Naive thymus-derived CD4-positive, alpha-beta T cell (primary cell): ENCODE data around the gene TRIM40. TPM values are rescaled to one million over a fixed set of nuclear protein-coding genes. Genes with fewer than 3 reads are reported as not detected.

Experiments
- ATAC-seq: fragments of 150-1000 bp; cut with Tn5 transposase; 2 replicates; pipeline ENCODE4 v1.10.0; 2021; ENCODE audit warnings: mild to moderate bottlenecking, moderate library complexity
- CTCF ChIA-PET: fragments of 350-600 bp; sonication (Branson Sonifier 250); formaldehyde crosslinking; loops from one replicate; lab custom pipeline; 2021; ENCODE audit warnings: antibody characterized with exemption; lab: Charles Lee
- POLR2A ChIA-PET: fragments of 350-600 bp; sonication (Branson Sonifier 250); formaldehyde crosslinking; loops from one replicate; lab custom pipeline; 2021; ENCODE audit warnings: antibody characterized with exemption, inconsistent platforms; lab: Charles Lee
- DNase-seq, 9 donors: peaks; one replicate each; pipeline versions ENCODE4 v3.0.0 to v3.0.0-alpha.2; 2020 to 2022; ENCODE audit warnings: mixed read lengths in 1 of 9
- H3K27ac ChIP-seq: one replicate; pipeline ENCODE4 v1.7.0; 2013; ENCODE audit warnings: mild to moderate bottlenecking, low read depth, low read length, moderate library complexity
- H3K27me3 ChIP-seq, 2 donors: one replicate each; pipeline ENCODE4 v1.7.0; 2013; ENCODE audit warnings: low read length in 2 of 2, mild to moderate bottlenecking in 2 of 2, moderate library complexity in 2 of 2; ENCODE audit not compliant: control insufficient read depth in 2 of 2, insufficient read depth in 2 of 2
- H3K36me3 ChIP-seq, 3 experiments: 1 replicate in 2 of 3; 2 replicates in 1 of 3; pipeline ENCODE4 v1.7.0; 2013; ENCODE audit warnings: low read length in 3 of 3, mild to moderate bottlenecking in 3 of 3, moderate library complexity in 1 of 3; ENCODE audit not compliant: insufficient read depth in 3 of 3, control insufficient read depth in 2 of 3
- H3K4me1 ChIP-seq, 2 donors: one replicate each; pipeline ENCODE4 v1.7.0; 2013; ENCODE audit warnings: low read length in 2 of 2, mild to moderate bottlenecking in 2 of 2, moderate library complexity in 1 of 2; ENCODE audit not compliant: control insufficient read depth in 2 of 2, insufficient read depth in 2 of 2
- H3K4me3 ChIP-seq: 2 replicates; pipeline ENCODE4 v1.7.0; 2013; ENCODE audit warnings: mild to moderate bottlenecking, low read length
- H3K9me3 ChIP-seq, 3 experiments: 1 replicate in 2 of 3; 2 replicates in 1 of 3; pipeline ENCODE4 v1.7.0; 2013; ENCODE audit warnings: low read length in 3 of 3; ENCODE audit not compliant: control insufficient read depth in 2 of 3
- H3K27ac Mint-ChIP-seq, 9 donors: one replicate each; pipeline ENCODE4 v1.8.0; 2020 to 2022; ENCODE audit warnings: mixed read lengths in 9 of 9, mild to moderate bottlenecking in 8 of 9, moderate library complexity in 5 of 9, inconsistent platforms in 2 of 9
- H3K27me3 Mint-ChIP-seq, 5 donors: one replicate each; pipeline ENCODE4 v1.8.0; 2021 to 2022; ENCODE audit warnings: mixed read lengths in 5 of 5, mild to moderate bottlenecking in 1 of 5
- H3K36me3 Mint-ChIP-seq, 5 donors: one replicate each; pipeline ENCODE4 v1.8.0; 2020 to 2022; ENCODE audit warnings: mixed read lengths in 5 of 5, mild to moderate bottlenecking in 3 of 5, inconsistent platforms in 1 of 5
- H3K4me1 Mint-ChIP-seq, 7 donors: one replicate each; pipeline ENCODE4 v1.8.0; 2020 to 2022; ENCODE audit warnings: mixed read lengths in 7 of 7, mild to moderate bottlenecking in 3 of 7, inconsistent platforms in 1 of 7
- H3K4me3 Mint-ChIP-seq, 10 donors: one replicate each; pipeline ENCODE4 v1.8.0; 2020 to 2022; ENCODE audit warnings: mild to moderate bottlenecking in 10 of 10, mixed read lengths in 10 of 10, moderate library complexity in 6 of 10, inconsistent platforms in 2 of 10
- H3K9me3 Mint-ChIP-seq, 11 donors: one replicate each; pipeline ENCODE4 v1.8.0; 2020 to 2022; ENCODE audit warnings: mixed read lengths in 11 of 11, mild to moderate bottlenecking in 4 of 11, inconsistent platforms in 1 of 11, moderate library complexity in 1 of 11
- intact Hi-C, 2 donors: fragments of 100-400 bp; cut with micrococcal nuclease; formaldehyde crosslinking; loops; one replicate each; pipeline ENCODE4 v1.15.1; 2023
- polyA plus RNA-seq, 2 donors: library from polyadenylated mRNA; unstranded; fragments of 300-500 nt; fragmentation: Illumina TruSeq; gene quantifications; one replicate each; pipeline ENCODE4 v1.2.3, GENCODE V29; 2021
- total RNA-seq, 6 experiments: library from RNA in 5 of 6; stranded (reverse) in 5 of 6; gene quantifications; 1 replicate in 5 of 6; 2 replicates in 1 of 6; pipeline ENCODE4 v1.2.3 and lab custom pipeline; 2021 to 2026

The TRIM40 gene
- total and polyA plus RNA-seq, 7 experiments from 2014 or later: not detected

DNA sequence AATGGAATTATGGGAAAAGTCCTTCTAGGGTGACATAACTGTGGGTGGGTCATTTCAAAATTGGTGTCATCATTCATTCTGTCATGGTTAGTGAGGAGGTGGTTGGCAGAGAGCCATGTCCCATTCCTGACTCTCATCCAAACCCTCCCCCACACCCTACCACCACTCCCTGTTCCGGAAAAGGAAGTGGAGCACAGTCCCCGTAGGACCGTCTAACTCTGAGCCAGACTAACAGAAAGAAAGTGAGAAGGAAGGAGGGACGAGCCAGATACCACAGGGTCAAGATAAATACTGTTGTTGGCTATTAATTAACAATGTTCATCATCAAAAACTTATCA lies 20.3 kb downstream of the TRIM40 start:
- no peaks in the 10 kb centered on the region for H3K9me3 Mint-ChIP-seq
- H3K4me1 ChIP-seq: no peaks in the 10 kb centered on the region
- H3K27me3 Mint-ChIP-seq: peaks cover 9 to 36% (median 19%) of the 10 kb centered on the region in 5 donors
- no peaks in the 10 kb centered on the region for H3K9me3 ChIP-seq
- H3K4me3 ChIP-seq: no peak overlapping the region
- no peak overlapping the region for H3K27ac ChIP-seq
- DNase-seq (no peak), ATAC-seq (no peak)
- no peaks in the 10 kb centered on the region for H3K36me3 Mint-ChIP-seq
- H3K36me3 ChIP-seq: no peaks in the 10 kb centered on the region
- ChIA-PET CTCF (no interaction called here), POLR2A (no interaction called here)
- no peak overlapping the region for H3K27ac Mint-ChIP-seq
- no peaks in the 10 kb centered on the region for H3K27me3 ChIP-seq
- H3K4me1 Mint-ChIP-seq: peaks cover 0 to 27% (median 4%) of the 10 kb centered on the region in 7 donors
- intact Hi-C loops: no loop called here
- no peak overlapping the region for H3K4me3 Mint-ChIP-seq

GRCh38 chr6:30156774-30157173 lies 20.8 kb downstream of the TRIM40 start:
- no peak overlapping the region for H3K4me3 ChIP-seq
- H3K27me3 ChIP-seq: no peaks in the 10 kb centered on the region
- Mint-ChIP-seq H3K27ac (no peak overlapping the region), H3K4me3 (no peak overlapping the region), H3K4me1 (peaks cover 0 to 25% (median 0%) of the 10 kb centered on the region in 7 donors), H3K27me3 (peaks cover 6 to 36% (median 19%) of the 10 kb centered on the region in 5 donors), H3K9me3 (no peaks in the 10 kb centered on the region), H3K36me3 (no peaks in the 10 kb centered on the region)
- DNase-seq: no peak
- intact Hi-C loops: no loop called here
- ChIA-PET POLR2A (no interaction called here), CTCF (interaction anchor here (0.7 kb wide), 1 partner anchor 113 kb away, joined by 4 read pairs; no protein-coding TSS in a partner anchor)
- no peaks in the 10 kb centered on the region for H3K9me3 ChIP-seq
- no peaks in the 10 kb centered on the region for H3K36me3 ChIP-seq
- no peak for ATAC-seq
- H3K27ac ChIP-seq: no peak overlapping the region
- no peaks in the 10 kb centered on the region for H3K4me1 ChIP-seq

DNA sequence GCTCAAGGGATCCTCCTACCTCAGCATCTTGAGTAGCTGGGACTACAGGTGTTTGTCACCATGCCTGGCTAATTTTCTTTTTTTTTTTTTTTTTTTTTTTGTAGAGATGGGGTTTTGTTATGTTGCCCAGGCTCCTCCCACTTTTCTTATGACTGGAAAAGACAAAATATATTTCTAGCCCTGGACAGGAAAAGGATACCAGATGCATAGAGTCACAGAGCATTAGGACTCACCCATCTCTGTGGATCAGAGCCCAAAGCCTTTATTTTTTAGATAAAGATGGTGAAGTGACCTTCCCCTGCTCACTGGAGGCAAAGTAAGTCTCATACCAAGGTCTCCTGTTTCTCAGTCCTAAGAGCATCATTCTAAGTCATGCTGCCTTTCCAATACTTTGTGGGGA lies 21.6 kb downstream of the TRIM40 start:
- intact Hi-C loops: no loop called here
- H3K27ac ChIP-seq: no peak overlapping the region
- H3K27me3 ChIP-seq: no peaks in the 10 kb centered on the region
- no peaks in the 10 kb centered on the region for H3K4me1 ChIP-seq
- DNase-seq (no peak), ATAC-seq (no peak)
- no peak overlapping the region for H3K4me3 ChIP-seq
- Mint-ChIP-seq H3K36me3 (no peaks in the 10 kb centered on the region), H3K27ac (no peak overlapping the region), H3K4me1 (peaks cover 0 to 30% (median 5%) of the 10 kb centered on the region in 7 donors), H3K9me3 (no peaks in the 10 kb centered on the region), H3K4me3 (no peak overlapping the region), H3K27me3 (peaks cover 6 to 36% (median 19%) of the 10 kb centered on the region in 5 donors)
- H3K36me3 ChIP-seq: no peaks in the 10 kb centered on the region
- ChIA-PET POLR2A (no interaction called here), CTCF (interaction anchor here (0.7 kb wide), 1 partner anchor 113 kb away, joined by 4 read pairs; no protein-coding TSS in a partner anchor)
- H3K9me3 ChIP-seq: no peaks in the 10 kb centered on the region

DNA sequence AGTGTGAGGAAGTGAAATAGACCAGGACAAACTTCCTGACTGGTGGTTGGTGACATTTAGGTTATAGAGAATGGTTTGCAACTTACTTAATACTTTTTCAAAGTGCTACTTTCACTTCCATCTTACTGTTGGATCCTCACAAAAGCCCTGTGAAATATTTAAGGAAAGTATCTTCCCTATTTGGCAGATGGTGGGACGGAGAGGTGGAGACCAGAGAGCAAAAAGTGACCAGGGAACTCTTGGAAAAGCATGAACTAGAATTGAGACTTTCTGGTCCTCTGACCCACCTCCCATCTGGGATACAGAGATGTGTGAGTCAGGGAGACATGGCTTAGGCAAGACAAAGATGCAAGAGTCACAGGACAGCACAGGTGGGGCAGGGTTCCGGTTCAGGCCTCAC lies 22.1 kb downstream of the TRIM40 start:
- peaks cover 2 to 30% (median 6%) of the 10 kb centered on the region in 7 donors for H3K4me1 Mint-ChIP-seq
- no peaks in the 10 kb centered on the region for H3K27me3 ChIP-seq
- POLR2A ChIA-PET: no interaction called here
- DNase-seq (no peak), ATAC-seq (no peak)
- no peak overlapping the region for H3K4me3 Mint-ChIP-seq
- H3K27me3 Mint-ChIP-seq: peaks cover 6 to 35% (median 19%) of the 10 kb centered on the region in 5 donors
- H3K4me1 ChIP-seq: no peaks in the 10 kb centered on the region
- no peaks in the 10 kb centered on the region for H3K36me3 ChIP-seq
- intact Hi-C loops: no loop called here
- H3K36me3 Mint-ChIP-seq: no peaks in the 10 kb centered on the region
- H3K27ac Mint-ChIP-seq: no peak overlapping the region
- no peaks in the 10 kb centered on the region for H3K9me3 Mint-ChIP-seq
- H3K27ac ChIP-seq: no peak overlapping the region
- H3K4me3 ChIP-seq: no peak overlapping the region
- CTCF ChIA-PET: no interaction called here
- H3K9me3 ChIP-seq: no peaks in the 10 kb centered on the region

DNA sequence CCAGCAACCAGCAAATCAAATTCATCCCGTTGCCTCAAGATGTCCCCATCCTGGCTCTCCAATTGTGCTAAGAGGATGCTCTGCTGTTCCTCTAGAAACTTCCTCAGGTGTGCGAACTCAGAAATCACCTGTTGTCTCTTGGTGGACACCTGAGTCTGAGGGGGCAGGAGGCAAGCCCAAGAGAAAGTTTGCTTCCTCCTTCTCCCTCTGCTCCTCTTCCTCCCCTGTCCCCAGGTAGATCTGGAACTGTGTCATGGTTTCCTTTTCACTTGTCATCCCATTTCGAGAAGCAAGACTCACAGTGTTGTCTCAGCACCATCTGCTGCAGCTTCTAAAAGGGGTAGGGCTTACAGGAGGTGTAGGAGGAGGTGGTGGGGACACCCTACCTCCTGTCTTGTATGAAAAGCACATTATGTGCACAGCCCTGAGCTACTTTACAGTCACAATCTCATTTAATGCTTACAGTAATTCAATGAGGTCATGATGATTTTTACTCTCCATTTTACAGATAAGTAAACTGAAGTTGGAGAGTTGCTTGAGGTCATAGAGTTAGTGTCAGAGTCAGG lies 22.6 kb downstream of the TRIM40 start:
- Mint-ChIP-seq H3K27ac (no peak overlapping the region), H3K4me1 (peaks cover 2 to 33% (median 12%) of the 10 kb centered on the region in 7 donors), H3K36me3 (no peaks in the 10 kb centered on the region), H3K9me3 (no peaks in the 10 kb centered on the region), H3K4me3 (no peak overlapping the region), H3K27me3 (peaks cover 3 to 29% (median 19%) of the 10 kb centered on the region in 5 donors)
- intact Hi-C loops: no loop called here
- Histone ChIP-seq H3K36me3 (no peaks in the 10 kb centered on the region), H3K27me3 (no peaks in the 10 kb centered on the region), H3K4me1 (no peaks in the 10 kb centered on the region), H3K4me3 (no peak overlapping the region), H3K27ac (no peak overlapping the region), H3K9me3 (no peaks in the 10 kb centered on the region)
- CTCF ChIA-PET: no interaction called here
- POLR2A ChIA-PET: no interaction called here
- ATAC-seq (no peak), DNase-seq (no peak)

GRCh38 chr6:30160008-30160784 lies 24.3 kb downstream of the TRIM40 start:
- ChIA-PET CTCF (no interaction called here), POLR2A (no interaction called here)
- Histone ChIP-seq H3K4me3 (no peak overlapping the region), H3K4me1 (no peaks in the 10 kb centered on the region), H3K27ac (no peak overlapping the region), H3K27me3 (no peaks in the 10 kb centered on the region), H3K9me3 (no peaks in the 10 kb centered on the region), H3K36me3 (no peaks in the 10 kb centered on the region)
- H3K27ac Mint-ChIP-seq: no peak overlapping the region
- peaks cover 2 to 44% (median 12%) of the 10 kb centered on the region in 7 donors for H3K4me1 Mint-ChIP-seq
- intact Hi-C loops: no loop called here
- H3K4me3 Mint-ChIP-seq: no peak overlapping the region
- no peaks in the 10 kb centered on the region for H3K36me3 Mint-ChIP-seq
- no peak for ATAC-seq
- H3K27me3 Mint-ChIP-seq: peaks cover 1 to 18% (median 13%) of the 10 kb centered on the region in 5 donors
- DNase-seq: no peak
- H3K9me3 Mint-ChIP-seq: no peaks in the 10 kb centered on the region
